PFSK-1 (cell line): ENCODE results near the gene CLEC4G.

Experiments used
- FOXP2 ChIP-seq: optimal IDR thresholded peaks from 2 replicates; pipeline ENCODE3; 2011; ENCODE audit warnings: borderline replicate concordance, control low read depth, inconsistent platforms; ENCODE audit not compliant: insufficient read depth; ENCODE audit errors: extremely low read length, extremely low read depth
- POLR2AphosphoS5 ChIP-seq: IDR thresholded peaks from 2 replicates; pipeline ENCODE4 v1.6.1; 2012; ENCODE audit warnings: low read depth, mild to moderate bottlenecking, control low read depth, low read length, moderate library complexity
- REST ChIP-seq, 2 experiments: IDR thresholded peaks; 2 replicates each; pipeline versions ENCODE4 v1.6.1 to v1.8.0; 2011 to 2012; ENCODE audit warnings: low read depth in 2 of 2, low read length in 2 of 2, control low read depth in 1 of 2, inconsistent platforms in 1 of 2, mild to moderate bottlenecking in 1 of 2, moderate library complexity in 1 of 2; ENCODE audit not compliant: insufficient read depth in 1 of 2
- SIN3A ChIP-seq: IDR thresholded peaks from 2 replicates; pipeline ENCODE4 v1.6.1; 2012; ENCODE audit warnings: mild to moderate bottlenecking, low read length, moderate library complexity, borderline replicate concordance; ENCODE audit not compliant: insufficient read depth
- TAF1 ChIP-seq: IDR thresholded peaks from 2 replicates; pipeline ENCODE4 v1.6.1; 2012; ENCODE audit warnings: low read length, control low read depth, borderline replicate concordance; ENCODE audit not compliant: insufficient read depth

The CLEC4G gene

GRCh38 chr19:7703332-7703731 is 28.6 kb downstream of the CLEC4G start:
- no peak for TF ChIP-seq FOXP2
- TF ChIP-seq REST (IDR thresholded peaks at IDR 0.05; ENCODE audit: insufficient read depth in 1 of 2, low read depth in 2 of 2, low read length in 2 of 2): no peak
- no peak for TF ChIP-seq TAF1
- TF ChIP-seq POLR2AphosphoS5: no peak
- TF ChIP-seq SIN3A: no peak

- TF ChIP-seq REST (IDR thresholded peaks at IDR 0.05; ENCODE audit: insufficient read depth in 1 of 2, low read depth in 2 of 2, low read length in 2 of 2) (no peak), FOXP2 (no peak), SIN3A (no peak), POLR2AphosphoS5 (no peak), TAF1 (no peak)
These were observed 30.1 kb downstream of the CLEC4G start, which contains the start of gene FCER2 for GRCh38 chr19:7701654-7702457. TSS of gene FCER2 (minus strand) at chr19:7702131. CDS start at chr19:7699760, 2,371 bp downstream.

- TF ChIP-seq FOXP2 (no peak), SIN3A (no peak), TAF1 (no peak), POLR2AphosphoS5 (no peak), REST (IDR thresholded peaks at IDR 0.05; ENCODE audit: insufficient read depth in 1 of 2, low read depth in 2 of 2, low read length in 2 of 2) (no peak)
These were observed 30.8 kb downstream of the CLEC4G start for GRCh38 chr19:7701049-7701653.

GRCh38 chr19:7699417-7700401 is 32.2 kb downstream of the CLEC4G start:
- TF ChIP-seq REST (IDR thresholded peaks at IDR 0.05; ENCODE audit: insufficient read depth in 1 of 2, low read depth in 2 of 2, low read length in 2 of 2): no peak
- TF ChIP-seq TAF1: no peak
- no peak for TF ChIP-seq POLR2AphosphoS5
- no peak for TF ChIP-seq FOXP2
- no peak for TF ChIP-seq SIN3A
